Ishikawa (cell line): ENCODE measurements around the gene EXOG.

ENCODE experiments used
- FOXM1 ChIP-seq: IDR thresholded peaks from 2 replicates; pipeline ENCODE4 v1.6.1; 2012; ENCODE audit warnings: low read depth, borderline replicate concordance
- MAX ChIP-seq: IDR thresholded peaks from 2 replicates; pipeline ENCODE4 v1.6.1; 2012
- RAD21 ChIP-seq: IDR thresholded peaks from 2 replicates; pipeline ENCODE4 v1.6.1; 2012; ENCODE audit warnings: low read depth
- YY1 ChIP-seq: IDR thresholded peaks from 2 replicates; pipeline ENCODE4 v1.6.1; 2012; ENCODE audit warnings: low read depth
- ZBTB7A ChIP-seq: IDR thresholded peaks from 2 replicates; pipeline ENCODE4 v1.6.1; 2012; ENCODE audit warnings: low read depth

DNA sequence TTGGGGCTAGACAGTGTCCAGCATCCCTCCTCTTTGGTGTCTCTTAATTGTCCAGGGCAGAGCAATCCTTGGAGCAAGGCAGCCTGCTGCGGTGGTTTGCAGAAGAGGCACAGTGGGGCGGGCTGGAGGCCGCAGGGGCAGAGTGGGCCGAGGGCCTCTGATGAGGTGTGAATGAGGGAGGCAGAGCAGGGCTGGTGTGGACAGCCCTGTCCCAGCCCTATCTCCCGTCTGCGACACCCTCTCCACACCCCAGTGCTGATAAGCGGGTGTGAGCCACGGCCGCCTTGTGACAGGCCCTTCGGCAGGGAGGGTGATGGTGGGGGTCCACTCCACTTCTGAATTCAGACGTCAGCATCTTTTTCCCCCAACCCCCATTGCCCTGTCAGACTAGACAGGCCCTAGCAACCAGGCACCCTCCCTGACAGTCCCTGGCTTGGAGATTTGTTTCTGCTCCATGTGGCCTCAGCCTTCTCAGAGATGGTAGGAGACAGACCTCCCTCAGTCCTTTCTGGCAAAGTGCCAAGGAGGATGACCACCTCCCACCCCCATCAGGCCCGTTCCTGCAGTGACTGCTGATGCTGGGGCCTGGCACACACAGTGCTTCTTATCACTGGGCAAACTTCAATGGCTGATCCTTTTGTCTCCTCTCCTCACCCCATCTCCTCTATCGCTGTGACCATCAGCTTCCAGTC is 37.3 kb downstream of the EXOG start:
- TF ChIP-seq ZBTB7A = no peak
- TF ChIP-seq MAX = no peak
- TF ChIP-seq YY1 = no peak
- TF ChIP-seq RAD21 = no peak
- no peak for TF ChIP-seq FOXM1
